ENCODE results near the gene ZNF598. TPM values are rescaled to one million over a fixed set of nuclear protein-coding genes. Genes with fewer than 3 reads are reported as not detected.

Gene ZNF598
- total RNA-seq, 1 experiment from 2014 or later: 57.4 TPM

- no peak for TF ChIP-seq ZBTB33 (IDR thresholded peaks at IDR 0.05; ENCODE audit: extremely low read depth, insufficient replicate concordance, low read length)
Measured at GRCh38 chr16:1997494-1998359, 11.9 kb downstream of the ZNF598 start (continued).

GRCh38 chr16:1993731-1994131 lies 15.9 kb downstream of the ZNF598 start:
- Histone ChIP-seq H3K9ac (ENCODE audit: low read length) (no peak overlapping the region), H3K79me2 (ENCODE audit: insufficient read depth, low read length) (no peaks in the 10 kb centered on the region), H4K20me1 (ENCODE audit: insufficient read depth) (no peaks in the 10 kb centered on the region), H2AFZ (ENCODE audit: low read depth, low read length, poor library complexity, severe bottlenecking) (no peak overlapping the region), H3K4me3 (replicated peaks in 1 of 2; ENCODE audit: low read depth in 1 of 2, low read length in 2 of 2) (no peak overlapping the region), H3K27ac (ENCODE audit: low read depth, low read length) (0 out of 2 replicates have a peak overlapping the region, but pooled peaks have one; percentile 2), H3K9me2 (ENCODE audit: insufficient read depth) (no peaks in the 10 kb centered on the region), H3K4me2 (ENCODE audit: low read length) (no peak overlapping the region), H3K36me3 (ENCODE audit: control insufficient read depth in 1 of 2, insufficient read depth in 2 of 2, low read length in 2 of 2) (peaks cover 2 to 15% of the 10 kb centered on the region in 2 experiments; a peak in 3 of 4 replicates), H3K27me3 (ENCODE audit: insufficient read depth, low read length) (no peaks in the 10 kb centered on the region), H3K9me3 (ENCODE audit: control insufficient read depth in 1 of 2, insufficient read depth in 1 of 2, low read depth in 1 of 2, low read length in 2 of 2) (no peaks in the 10 kb centered on the region), H3K4me1 (ENCODE audit: control insufficient read depth in 1 of 2, insufficient read depth in 2 of 2, low read length in 2 of 2) (peaks cover 11 to 34% of the 10 kb centered on the region in 2 experiments; a peak in 3 of 4 replicates)
- DNase-seq (ENCODE audit: low read depth, low spot score): no peak
- CTCF ChIA-PET: no interaction called here
- POLR2A ChIA-PET: interaction anchor here (1.4 kb wide), 1 partner anchor 162 kb away, joined by 5 read pairs; the partner anchor contains the start of gene TRAF7
- RAD21 ChIA-PET (ENCODE audit: low non-redundant PET in 1 of 2, low total read pairs in 2 of 2, uncharacterized antibody in 2 of 2, unreplicated experiment in 2 of 2): no interaction called here
- intact Hi-C loops (cut with micrococcal nuclease): no loop called here
- no peak for ATAC-seq
- BruUV-seq (replicated peaks): no TSS peak
- TF ChIP-seq JUND (IDR thresholded peaks at IDR 0.05) (no peak), SIN3A (IDR thresholded peaks at IDR 0.05; ENCODE audit: low read depth) (no peak), CTCF (IDR thresholded peaks at IDR 0.05 in 2 of 3, conservative IDR thresholded peaks at IDR 0.05 in 1 of 3; ENCODE audit: borderline replicate concordance in 1 of 3, insufficient read depth in 1 of 3, low read depth in 2 of 3, low read length in 2 of 3) (no peak), ZNF274 (IDR thresholded peaks at IDR 0.05; ENCODE audit: low read depth, low read length) (no peak), POLR2AphosphoS5 (IDR thresholded peaks at IDR 0.05; ENCODE audit: low read depth, low read length) (no peak), YY1 (IDR thresholded peaks at IDR 0.05; ENCODE audit: extremely low read depth, insufficient replicate concordance, low read depth, low read length) (no peak), POLR2A (IDR thresholded peaks at IDR 0.05; ENCODE audit: borderline replicate concordance, extremely low read depth, insufficient read depth, insufficient read length) (no peak), FOSL1 (IDR thresholded peaks at IDR 0.05; ENCODE audit: low read depth) (no peak), EZH2phosphoT487 (IDR thresholded peaks at IDR 0.05; ENCODE audit: borderline replicate concordance) (no peak), ZFX (IDR thresholded peaks at IDR 0.05) (no peak)
